Loucy (cell line): Measurements from ENCODE around the gene BPI.
A peak's percentile ranks its signal among the peaks of the same experiment; 100 is the strongest.
"Not testable (repeated sequence)": the region's sequence is repeated elsewhere in the genome, so short reads cannot be mapped to it uniquely, and the experiment has no call there.

ENCODE experiments used
- H2AFZ ChIP-seq: fragments of 200-600 bp; sonication (generic); 2 replicates; pipeline ENCODE4 v1.6.0; 2016; ENCODE audit warnings: antibody characterized with exemption, mild to moderate bottlenecking, low read length, moderate library complexity
- H3F3A ChIP-seq: fragments of 200-600 bp; 2 replicates; pipeline ENCODE4 v1.6.0; 2016; ENCODE audit warnings: antibody characterized with exemption, low read depth, mild to moderate bottlenecking
- H3K27me3 ChIP-seq: fragments of 200-600 bp; sonication (generic); 2 replicates; pipeline ENCODE4 v1.6.1; 2014; ENCODE audit warnings: low read length, mild to moderate bottlenecking; ENCODE audit not compliant: insufficient read depth, poor library complexity, severe bottlenecking
- H3K36me3 ChIP-seq: fragments of 200-600 bp; sonication (generic); 2 replicates; pipeline ENCODE4 v1.6.1; 2016; ENCODE audit warnings: low read length; ENCODE audit not compliant: insufficient read depth
- H3K4me1 ChIP-seq: fragments of 200-600 bp; sonication (generic); 2 replicates; pipeline ENCODE4 v1.5.1; 2014; ENCODE audit warnings: low read length, mild to moderate bottlenecking; ENCODE audit not compliant: insufficient read depth, poor library complexity, severe bottlenecking
- H3K4me2 ChIP-seq: fragments of 200-600 bp; sonication (generic); 2 replicates; pipeline ENCODE4 v1.6.0; 2014; ENCODE audit warnings: antibody characterized with exemption, low read length, low read depth, mild to moderate bottlenecking; ENCODE audit not compliant: poor library complexity, severe bottlenecking
- H3K4me3 ChIP-seq: fragments of 200-600 bp; sonication (generic); 2 replicates; pipeline ENCODE4 v1.5.1; 2014; ENCODE audit warnings: low read length, mild to moderate bottlenecking, mixed read lengths; ENCODE audit not compliant: poor library complexity, severe bottlenecking
- H3K79me2 ChIP-seq: fragments of 200-600 bp; sonication (generic); 2 replicates; pipeline ENCODE4 v1.6.1; 2014; ENCODE audit warnings: low read length; ENCODE audit not compliant: insufficient read depth
- H3K9ac ChIP-seq: fragments of 200-600 bp; sonication (generic); 2 replicates; pipeline ENCODE4 v1.6.0; 2014; ENCODE audit warnings: mild to moderate bottlenecking, low read depth, low read length, moderate library complexity; ENCODE audit not compliant: poor library complexity, severe bottlenecking
- H3K9me2 ChIP-seq: fragments of 200-600 bp; sonication (generic); replicated peaks from 2 replicates; pipeline ENCODE4 v1.6.1; 2016; ENCODE audit warnings: low read depth, low read length, mixed read lengths
- H3K9me3 ChIP-seq: fragments of 200-600 bp; sonication (generic); 2 replicates; pipeline ENCODE4 v1.6.1; 2014; ENCODE audit warnings: mild to moderate bottlenecking, antibody characterized with exemption, low read length, low read depth; ENCODE audit not compliant: insufficient read depth
- H4K20me1 ChIP-seq: fragments of 200-600 bp; sonication (generic); 2 replicates; pipeline ENCODE4 v1.6.0; 2014; ENCODE audit warnings: antibody characterized with exemption, low read length, mild to moderate bottlenecking; ENCODE audit not compliant: insufficient read depth, poor library complexity, severe bottlenecking
- CTCF ChIP-seq: fragments of 200-600 bp; sonication (generic); conservative IDR thresholded peaks from 2 replicates; pipeline ENCODE4 v1.5.1; 2014; ENCODE audit warnings: mild to moderate bottlenecking, antibody characterized with exemption, low read length
- EZH2phosphoT487 ChIP-seq: fragments of 200-600 bp; IDR thresholded peaks from 2 replicates; pipeline ENCODE4 v1.6.1; 2018; ENCODE audit warnings: antibody characterized with exemption, mild to moderate bottlenecking, moderate library complexity, borderline replicate concordance

The BPI gene

GRCh38 chr20:38337561-38338140 is 33.7 kb downstream of the BPI start:
- Histone ChIP-seq H2AFZ (no peak overlapping the region), H3K27me3 (no peaks in the 10 kb centered on the region), H3K4me3 (no peak overlapping the region), H4K20me1 (no peaks in the 10 kb centered on the region), H3K9ac (no peak overlapping the region), H3K9me2 (no peaks in the 10 kb centered on the region), H3K4me2 (no peak overlapping the region), H3K9me3 (no peaks in the 10 kb centered on the region), H3K36me3 (no peaks in the 10 kb centered on the region), H3F3A (no peaks in the 10 kb centered on the region), H3K4me1 (no peaks in the 10 kb centered on the region), H3K79me2 (no peaks in the 10 kb centered on the region)
- TF ChIP-seq EZH2phosphoT487 (no peak), CTCF (peak; percentile 51)

DNA sequence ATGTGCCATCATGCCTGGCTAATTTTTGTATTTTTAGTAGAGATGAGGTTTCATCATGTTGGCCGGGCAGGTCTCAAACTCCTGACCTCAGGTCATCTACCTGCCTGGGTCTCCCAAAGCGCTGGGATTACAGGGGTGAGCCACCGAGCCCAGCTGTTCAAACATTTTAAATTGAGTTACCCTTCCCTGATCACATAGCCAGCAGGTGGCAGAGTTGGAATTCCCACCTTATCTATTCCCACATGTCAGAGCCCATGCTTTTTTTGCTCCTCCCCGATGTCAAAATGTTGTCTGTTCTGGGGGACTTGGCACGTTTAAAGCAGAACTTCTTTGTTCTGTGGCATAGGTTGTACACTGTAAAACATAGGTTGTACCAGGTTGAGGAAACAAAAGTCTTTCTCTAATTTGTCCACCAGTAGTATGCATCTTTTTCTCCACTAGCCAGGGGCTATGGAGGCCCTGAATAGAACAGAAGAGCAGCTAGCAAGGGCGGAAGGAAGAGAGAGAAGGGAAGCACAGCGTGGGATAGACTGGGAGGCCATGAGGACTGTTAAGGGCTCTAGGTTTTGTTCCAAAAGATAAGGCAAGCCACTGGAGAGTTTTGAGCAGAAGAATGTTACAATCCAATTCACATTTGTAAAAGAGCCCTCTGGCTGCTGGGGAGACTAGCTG is 35.0 kb downstream of the BPI start:
- Histone ChIP-seq H2AFZ (no peak overlapping the region), H3K9me3 (no peaks in the 10 kb centered on the region), H4K20me1 (no peaks in the 10 kb centered on the region), H3K4me3 (no peak overlapping the region), H3F3A (no peaks in the 10 kb centered on the region), H3K4me2 (no peak overlapping the region), H3K9ac (no peak overlapping the region), H3K79me2 (no peaks in the 10 kb centered on the region), H3K9me2 (no peaks in the 10 kb centered on the region), H3K4me1 (no peaks in the 10 kb centered on the region), H3K36me3 (no peaks in the 10 kb centered on the region), H3K27me3 (no peaks in the 10 kb centered on the region)
- TF ChIP-seq EZH2phosphoT487 (no peak), CTCF (peak; percentile 26; the same call in 1 of the 2 replicates)

DNA sequence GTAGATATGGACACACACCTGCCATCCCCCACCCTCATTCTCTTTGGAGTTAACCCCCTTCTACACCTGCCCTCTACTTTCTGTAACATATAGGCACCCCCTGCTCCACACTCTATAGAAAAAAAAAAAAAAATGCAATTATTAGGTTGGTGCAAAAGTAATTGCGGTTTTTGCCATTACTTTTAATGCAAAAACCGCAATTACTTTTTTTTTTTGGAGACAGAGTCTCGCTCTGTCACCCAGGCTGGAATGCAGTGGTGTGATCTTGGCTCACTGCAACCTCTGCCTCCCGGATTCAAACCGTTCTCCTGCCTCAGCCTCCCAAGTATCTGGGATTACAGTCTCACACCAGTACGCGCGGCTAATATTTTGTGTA is 35.6 kb downstream of the BPI start:
- H3K27me3 ChIP-seq, H3K4me2 ChIP-seq, H4K20me1 ChIP-seq: not testable (repeated sequence)

DNA sequence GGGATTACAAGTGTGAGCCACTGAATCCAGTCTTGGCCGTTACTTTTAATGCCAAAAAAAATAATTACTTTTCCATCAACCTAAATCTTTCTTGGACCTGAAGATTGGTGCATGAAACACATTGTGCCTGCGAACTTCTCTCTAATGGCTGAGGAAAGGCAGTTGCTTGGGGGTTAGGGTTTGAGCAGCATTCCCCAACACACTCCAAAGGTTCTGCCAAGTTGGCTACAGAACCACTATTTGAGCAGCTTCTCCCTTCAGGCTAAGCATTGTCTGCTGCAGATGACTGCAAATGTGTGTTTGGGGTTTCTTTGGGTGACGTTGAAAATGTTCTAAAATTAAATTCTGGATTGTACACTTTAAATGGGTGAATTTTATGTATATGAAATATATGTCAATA is 36.0 kb downstream of the BPI start:
- H3K4me3 ChIP-seq = no peak overlapping the region
- no peaks in the 10 kb centered on the region for H3K9me2 ChIP-seq
- no peak overlapping the region for H3K4me2 ChIP-seq
- H3K79me2 ChIP-seq = no peaks in the 10 kb centered on the region
- no peaks in the 10 kb centered on the region for H3K36me3 ChIP-seq
- no peak for TF ChIP-seq EZH2phosphoT487
- no peak for TF ChIP-seq CTCF
- H3F3A ChIP-seq = no peaks in the 10 kb centered on the region
- H3K9ac ChIP-seq = no peak overlapping the region
- no peaks in the 10 kb centered on the region for H4K20me1 ChIP-seq
- no peaks in the 10 kb centered on the region for H3K9me3 ChIP-seq
- no peak overlapping the region for H2AFZ ChIP-seq
- no peaks in the 10 kb centered on the region for H3K4me1 ChIP-seq
- no peaks in the 10 kb centered on the region for H3K27me3 ChIP-seq

More for the DNA sequence above, 35.6 kb downstream of the BPI start:
- not testable (repeated sequence) for H3K4me1 ChIP-seq, H2AFZ ChIP-seq, H3K9me3 ChIP-seq, H3K36me3 ChIP-seq, H3K79me2 ChIP-seq, H3F3A ChIP-seq, H3K9me2 ChIP-seq, H3K4me3 ChIP-seq, H3K9ac ChIP-seq
